ENCODE measurements around the gene CDKN2AIPNL.
"Not testable (repeated sequence)": the region's sequence is repeated elsewhere in the genome, so short reads cannot be mapped to it uniquely, and the experiment has no call there.

The CDKN2AIPNL gene

DNA sequence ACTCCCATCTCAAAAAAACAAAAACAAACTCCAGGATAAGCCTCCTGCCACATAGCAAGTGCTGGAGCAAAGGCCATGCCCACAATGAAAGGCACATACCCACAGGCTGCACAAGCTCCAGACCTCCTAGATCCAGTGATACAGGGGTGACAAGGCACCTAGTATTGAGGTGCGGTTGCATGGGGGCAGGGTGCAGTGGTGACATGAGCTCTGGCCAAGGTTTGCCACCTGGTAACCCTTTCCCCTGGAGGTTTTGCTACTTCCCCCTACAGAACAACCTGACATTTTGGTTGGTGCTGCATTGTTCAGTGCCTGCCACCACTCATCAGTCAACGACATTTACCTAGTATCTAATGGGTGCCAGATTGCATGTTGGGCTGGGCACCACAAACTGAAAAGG is 14.5 kb downstream of the CDKN2AIPNL start:
- no peak for DNase-seq

- no peak for DNase-seq
Observed at GRCh38 chr5:134396274-134396673, 15.4 kb downstream of the CDKN2AIPNL start.

- no peak for DNase-seq
Observed at GRCh38 chr5:134394932-134395331, 16.7 kb downstream of the CDKN2AIPNL start.

GRCh38 chr5:134392301-134392700 is 19.4 kb downstream of the CDKN2AIPNL start:
- no peak for DNase-seq

DNA sequence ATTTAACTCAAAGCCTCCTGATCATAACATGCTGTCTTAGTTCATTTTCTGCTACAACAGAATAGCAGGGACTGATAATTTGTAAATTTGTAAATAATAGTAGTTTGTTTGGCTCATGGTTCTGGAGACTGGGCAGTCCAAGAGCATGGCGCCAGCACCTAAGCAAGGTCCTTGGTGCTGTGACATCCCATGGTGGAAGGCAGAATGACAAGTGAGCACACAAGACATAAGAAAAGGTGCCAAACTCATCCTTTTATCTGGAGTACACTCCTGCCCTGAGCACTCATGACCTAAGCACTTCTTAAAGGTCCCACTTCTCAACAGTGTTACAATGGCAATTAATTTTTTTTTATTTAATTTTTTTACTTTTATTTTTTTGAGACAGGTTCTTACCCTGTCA is 24.2 kb downstream of the CDKN2AIPNL start:
- DNase-seq = no peak

DNA sequence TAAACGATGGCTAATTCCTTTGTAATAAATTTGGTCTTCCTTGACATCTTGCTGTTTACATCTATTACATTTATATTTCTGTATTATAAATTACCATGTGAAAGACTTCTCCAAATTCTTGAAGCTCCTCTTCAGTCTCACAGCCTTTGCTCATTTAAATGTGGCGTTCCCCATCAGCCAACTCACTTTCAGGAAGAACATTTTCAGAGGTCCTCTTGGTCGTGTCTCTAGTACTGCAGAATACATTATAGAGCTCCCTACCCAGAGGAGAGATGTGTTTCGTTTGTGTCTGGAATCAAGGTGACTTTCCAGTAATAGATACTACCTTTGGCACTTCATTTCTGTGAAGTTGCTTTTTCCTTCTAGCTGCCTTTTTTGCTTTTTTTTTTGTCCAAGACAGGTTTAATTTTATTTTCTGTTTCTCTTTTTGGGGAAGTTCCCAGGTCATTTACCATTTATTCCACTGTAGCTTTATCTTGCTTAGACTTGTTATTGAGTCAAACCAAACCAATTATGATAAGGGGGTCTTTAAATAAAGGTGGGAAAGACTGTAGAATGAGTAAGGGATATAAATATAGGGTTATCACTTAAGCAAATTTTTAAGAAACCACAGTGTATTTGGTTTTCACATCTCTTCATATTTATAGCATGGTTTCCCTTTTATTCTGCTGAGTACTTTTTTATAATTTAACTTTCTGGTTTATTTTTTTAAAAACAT is 27.5 kb downstream of the CDKN2AIPNL start:
- no peak for DNase-seq

DNA sequence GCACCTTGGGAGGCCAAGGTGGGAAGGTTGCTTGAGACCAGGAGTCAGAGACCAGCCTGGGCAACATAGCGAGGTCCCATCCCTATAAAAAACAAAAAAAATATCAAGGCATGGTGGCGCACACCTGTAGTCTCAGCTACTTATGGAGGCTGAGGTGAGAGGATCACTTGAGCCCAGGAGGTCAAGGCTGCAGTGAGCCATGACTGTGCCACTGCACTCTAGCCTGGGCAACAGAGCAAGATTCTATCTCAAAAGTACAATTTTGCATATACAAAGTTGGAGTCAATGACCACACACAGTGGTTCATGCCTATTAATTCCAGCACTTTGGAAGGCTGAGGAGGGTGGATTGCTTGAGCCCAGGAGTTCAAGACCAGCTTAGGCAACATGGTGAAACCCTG is 29.5 kb downstream of the CDKN2AIPNL start:
- DNase-seq = not testable (repeated sequence)

- no peak for DNase-seq
Observed at GRCh38 chr5:134380346-134380745, 31.3 kb downstream of the CDKN2AIPNL start.

DNA sequence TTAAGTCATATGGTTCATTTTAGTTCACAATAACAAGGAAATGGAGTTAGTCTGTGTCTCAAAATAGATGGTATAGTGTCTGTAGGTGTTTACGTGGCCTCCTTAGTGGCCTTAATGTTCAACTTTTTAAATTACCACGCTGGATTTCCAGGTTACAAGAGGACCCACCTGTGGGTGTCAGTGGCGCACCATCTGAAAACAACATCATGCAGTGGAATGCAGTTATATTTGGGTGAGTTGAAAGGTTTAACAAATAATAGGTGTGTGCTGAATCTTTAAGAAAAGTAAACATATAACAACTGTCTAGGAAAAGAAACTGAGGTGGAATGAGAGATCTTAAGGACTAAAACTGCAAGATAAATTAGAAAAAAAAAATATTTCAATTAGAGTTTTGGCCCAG is 37.4 kb downstream of the CDKN2AIPNL start:
- DNase-seq = no peak

DNA sequence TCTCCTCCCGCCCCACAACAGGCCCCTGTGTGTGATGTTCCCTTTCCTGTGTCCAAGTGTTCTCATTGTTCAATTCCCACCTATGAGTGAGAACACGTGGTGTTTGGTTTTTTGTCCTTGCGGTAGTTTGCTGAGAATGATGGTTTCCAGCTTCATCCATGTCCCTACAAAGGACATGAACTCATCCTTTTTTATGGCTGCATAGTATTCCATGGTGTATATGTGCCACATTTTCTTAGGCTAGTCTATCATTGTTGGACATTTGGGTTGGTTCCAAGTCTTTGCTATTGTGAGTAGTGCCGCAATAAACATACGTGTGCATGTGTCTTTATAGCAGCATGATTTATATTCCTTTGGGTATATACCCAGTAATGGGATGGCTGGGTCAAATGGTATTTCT is 38.0 kb downstream of the CDKN2AIPNL start:
- DNase-seq = not testable (repeated sequence)

- DNase-seq = peak; percentile 6 to 21 (median 18)
Observed at GRCh38 chr5:134371834-134372340, 39.8 kb downstream of the CDKN2AIPNL start.

- peak; percentile 92 to 96 (median 94) for DNase-seq
Observed at GRCh38 chr5:134370871-134371833, 40.5 kb downstream of the CDKN2AIPNL start, which contains the start of gene UBE2B. Gene UBE2B, plus strand, starts transcription at chr5:134371569. Its CDS starts 27 bp downstream, at chr5:134371596.

- DNase-seq = no peak
Observed at GRCh38 chr5:134370311-134370870, 41.3 kb downstream of the CDKN2AIPNL start.

GRCh38 chr5:134365604-134366003 is 46.1 kb downstream of the CDKN2AIPNL start:
- DNase-seq = no peak

GRCh38 chr5:134355681-134356080 is 56.0 kb downstream of the CDKN2AIPNL start:
- DNase-seq = no peak
